Measurements from ENCODE around the gene ROBO1. TPM values are rescaled to one million over a fixed set of nuclear protein-coding genes. Genes with fewer than 3 reads are reported as not detected.

ROBO1 gene
- total and polyA plus RNA-seq, 2 of the 13 experiments (the other 11 are each of a cell fraction or from before 2014, with no cell fraction given), result 52.2 to 71.0 TPM

DNA sequence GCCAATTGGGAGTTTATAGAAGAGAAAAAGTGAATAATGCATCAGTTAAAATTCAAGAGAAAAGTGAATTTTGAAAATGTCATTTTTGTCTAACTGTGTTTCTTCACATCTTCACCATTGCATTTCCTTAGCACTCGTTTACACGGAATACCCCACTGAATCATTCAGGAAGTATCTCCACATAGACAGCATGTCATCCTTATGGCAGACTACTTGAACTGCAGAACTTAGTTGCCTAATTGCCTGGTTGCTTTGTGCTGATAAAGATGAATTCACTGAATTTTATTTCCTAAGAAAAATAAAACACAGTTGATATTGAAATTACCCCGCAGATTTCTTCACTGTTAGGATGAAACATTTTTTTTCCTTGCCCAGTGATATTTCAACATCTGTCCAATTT lies 627.1 kb downstream of the ROBO1 start (continued):
- TF ChIP-seq, protein P1, sequence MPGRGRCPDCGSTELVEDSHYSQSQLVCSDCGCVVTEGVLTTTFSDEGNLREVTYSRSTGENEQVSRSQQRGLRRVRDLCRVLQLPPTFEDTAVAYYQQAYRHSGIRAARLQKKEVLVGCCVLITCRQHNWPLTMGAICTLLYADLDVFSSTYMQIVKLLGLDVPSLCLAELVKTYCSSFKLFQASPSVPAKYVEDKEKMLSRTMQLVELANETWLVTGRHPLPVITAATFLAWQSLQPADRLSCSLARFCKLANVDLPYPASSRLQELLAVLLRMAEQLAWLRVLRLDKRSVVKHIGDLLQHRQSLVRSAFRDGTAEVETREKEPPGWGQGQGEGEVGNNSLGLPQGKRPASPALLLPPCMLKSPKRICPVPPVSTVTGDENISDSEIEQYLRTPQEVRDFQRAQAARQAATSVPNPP (CRISPR knock-in tag; IDR thresholded peaks at IDR 0.05), result no peak
- TF ChIP-seq MIER2 (CRISPR knock-in tag; IDR thresholded peaks at IDR 0.05) (no peak), ARID2 (CRISPR knock-in tag; IDR thresholded peaks at IDR 0.05; ENCODE audit: borderline replicate concordance) (no peak)

DNA sequence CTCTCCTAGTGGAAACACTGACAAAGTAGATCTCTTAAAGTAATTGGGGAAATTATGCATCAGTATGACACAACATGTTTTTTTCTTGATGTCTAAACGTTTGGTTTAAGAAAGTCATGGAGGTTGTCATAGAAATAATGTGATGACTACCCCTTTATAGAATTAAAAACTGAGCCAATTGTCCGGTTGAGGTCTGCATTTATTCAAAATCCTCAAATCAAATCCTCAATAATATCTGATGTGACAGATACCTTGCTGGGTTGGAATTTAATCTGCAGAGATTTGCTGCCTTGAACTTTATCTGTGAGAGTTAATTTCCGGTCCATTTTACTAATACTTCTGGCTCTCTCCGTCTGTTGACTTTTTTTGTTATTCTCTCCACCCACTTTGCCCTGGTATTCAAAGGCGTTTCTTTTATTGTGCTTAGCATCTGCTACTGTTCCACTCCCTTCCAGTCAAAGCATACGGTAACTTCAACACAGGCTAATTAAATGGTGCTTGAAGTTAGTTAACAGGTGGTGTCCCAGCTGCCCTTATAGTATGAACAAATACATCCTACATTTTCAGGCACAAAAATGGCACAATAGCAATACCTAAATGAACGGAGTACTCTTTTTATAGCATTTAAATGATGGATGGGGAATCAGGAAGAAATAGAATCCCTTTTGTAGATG lies 628.3 kb downstream of the ROBO1 start:
- Histone ChIP-seq H3K36me3 (replicated peaks in 1 of 2; ENCODE audit: control insufficient read depth in 1 of 2, insufficient read depth in 2 of 2, low read length in 2 of 2) (no peaks in the 10 kb centered on the region), H3K4me3 (replicated peaks in 1 of 3; ENCODE audit: insufficient read depth in 1 of 3, low read depth in 2 of 3, low read length in 3 of 3) (no peak overlapping the region), H3K4me2 (ENCODE audit: low read depth, low read length) (no peak overlapping the region), H3K27ac (ENCODE audit: extremely low read length, insufficient read depth, low read length) (no peak overlapping the region), H3K9ac (ENCODE audit: insufficient read depth, low read depth, low read length) (no peak overlapping the region), H2AFZ (ENCODE audit: low read length) (no peak overlapping the region), H3K4me1 (ENCODE audit: insufficient read depth, low read length) (no peaks in the 10 kb centered on the region), H3K27me3 (ENCODE audit: control insufficient read depth in 1 of 2, insufficient read depth in 2 of 2, low read length in 2 of 2) (no peaks in the 10 kb centered on the region), H4K20me1 (ENCODE audit: insufficient read depth, low read length) (no peaks in the 10 kb centered on the region), H3K79me2 (ENCODE audit: insufficient read depth, low read length) (no peaks in the 10 kb centered on the region), H3K9me3 (ENCODE audit: low read length) (no peaks in the 10 kb centered on the region)
- FAIRE-seq (no peak), ATAC-seq (no peak), DNase-seq (ENCODE audit: low spot score) (no peak)
- ChIA-PET CTCF (ENCODE audit: low intra/inter-chr PET ratio, low total read pairs) (no interaction called here), POLR2A (no interaction called here)
- no TSS peak for BruUV-seq (replicated peaks)
- intact Hi-C loops (cut with micrococcal nuclease; ENCODE audit: unreplicated experiment) (no loop called here), in situ Hi-C loops (cut with HindIII; ENCODE audit: extremely low pct_ligation_motif_present, low pct_unique_long_range_greater_than_20kb) (no loop called here)
- TF ChIP-seq PPARG (CRISPR knock-in tag; conservative IDR thresholded peaks at IDR 0.05) (no peak), ZNF382 (CRISPR knock-in tag; IDR thresholded peaks at IDR 0.05; ENCODE audit: borderline replicate concordance) (no peak), EED (CRISPR knock-in tag; IDR thresholded peaks at IDR 0.05) (no peak), SRSF4 (IDR thresholded peaks at IDR 0.05; ENCODE audit: low read depth, low read length, poor library complexity, severe bottlenecking) (no peak), HOXA9 (CRISPR knock-in tag; IDR thresholded peaks at IDR 0.05; ENCODE audit: borderline replicate concordance) (no peak), ZNF530 (CRISPR knock-in tag; IDR thresholded peaks at IDR 0.05; ENCODE audit: low read depth) (no peak), SIX4 (CRISPR knock-in tag; IDR thresholded peaks at IDR 0.05) (no peak), ZNF44 (CRISPR knock-in tag; IDR thresholded peaks at IDR 0.05) (no peak), ZNF816 (CRISPR knock-in tag; IDR thresholded peaks at IDR 0.05; ENCODE audit: borderline replicate concordance) (no peak), ZFP36L1 (CRISPR knock-in tag; IDR thresholded peaks at IDR 0.05) (no peak), ZFP37 (CRISPR knock-in tag; IDR thresholded peaks at IDR 0.05; ENCODE audit: borderline replicate concordance) (no peak), ZNF550 (CRISPR knock-in tag; IDR thresholded peaks at IDR 0.05; ENCODE audit: borderline replicate concordance) (no peak), RFX5 (IDR thresholded peaks at IDR 0.05; ENCODE audit: low read depth, low read length) (no peak), SOX13 (IDR thresholded peaks at IDR 0.05) (no peak), SOX13 (CRISPR knock-in tag; conservative IDR thresholded peaks at IDR 0.05 in 1 of 2, IDR thresholded peaks at IDR 0.05 in 1 of 2) (no peak)
- WGBS (ENCODE audit: low lambda C conversion rate), result 6% methylated on average over 7 of the region's 7 CpGs
